SU-DHL-6 (cell line): ENCODE measurements around the gene SH3RF1.

Source experiments
- H2AFZ ChIP-seq: fragments of 200-600 bp; sonication (generic); 2 replicates; pipeline ENCODE4 v1.6.1; 2014; ENCODE audit warnings: low read depth, mild to moderate bottlenecking, moderate library complexity, mixed read lengths, antibody characterized with exemption, low read length; ENCODE audit not compliant: severe bottlenecking
- H3F3A ChIP-seq: fragments of 200-600 bp; shearing (Covaris generic); 2 replicates; pipeline ENCODE4 v1.6.0; 2016; ENCODE audit warnings: antibody characterized with exemption, mild to moderate bottlenecking; ENCODE audit not compliant: insufficient read depth
- H3K27ac ChIP-seq: fragments of 200-600 bp; sonication (generic); 2 replicates; pipeline ENCODE4 v1.5.1; 2016; ENCODE audit warnings: low read depth, mild to moderate bottlenecking, low read length, moderate library complexity, mixed read lengths
- H3K27me3 ChIP-seq: fragments of 200-600 bp; sonication (generic), shearing (Covaris generic); 2 replicates; pipeline ENCODE4 v1.6.0; 2014; ENCODE audit warnings: mild to moderate bottlenecking, low read length
- H3K36me3 ChIP-seq: fragments of 200-600 bp; sonication (generic); 2 replicates; pipeline ENCODE4 v1.6.1; 2014; ENCODE audit warnings: mild to moderate bottlenecking, low read length, mixed read lengths
- H3K4me2 ChIP-seq: fragments of 300-600, 200-600 bp; shearing (Covaris generic), sonication (generic); 2 replicates; pipeline ENCODE4 v1.6.0; 2014; ENCODE audit warnings: low read length, low read depth, mild to moderate bottlenecking; ENCODE audit not compliant: poor library complexity, severe bottlenecking
- H3K4me3 ChIP-seq: fragments of 200-600 bp; sonication (generic); 2 replicates; pipeline ENCODE4 v1.5.1; 2014; ENCODE audit warnings: antibody characterized with exemption, low read length, mild to moderate bottlenecking, mixed read lengths; ENCODE audit not compliant: insufficient read depth, poor library complexity, severe bottlenecking
- H3K79me2 ChIP-seq: fragments of 200-600 bp; sonication (generic); 2 replicates; pipeline ENCODE4 v1.6.1; 2014; ENCODE audit warnings: mild to moderate bottlenecking, low read length, moderate library complexity; ENCODE audit not compliant: insufficient read depth
- H3K9ac ChIP-seq: fragments of 200-600 bp; sonication (generic); 2 replicates; pipeline ENCODE4 v1.7.0; 2014; ENCODE audit warnings: mild to moderate bottlenecking, low read length
- H3K9me2 ChIP-seq: fragments of 200-600 bp; sonication (generic); replicated peaks from 2 replicates; pipeline ENCODE4 v1.6.1; 2014; ENCODE audit warnings: low read length; ENCODE audit not compliant: insufficient read depth
- H3K9me3 ChIP-seq: fragments of 200-600 bp; sonication (generic); 2 replicates; pipeline ENCODE4 v1.6.1; 2014; ENCODE audit warnings: low read length, mixed read lengths; ENCODE audit not compliant: insufficient read depth
- H4K20me1 ChIP-seq: fragments of 200-600 bp; sonication (generic); 2 replicates; pipeline ENCODE4 v1.6.1; 2014; ENCODE audit warnings: low read depth, mild to moderate bottlenecking, antibody characterized with exemption, low read length, moderate library complexity, mixed read lengths
- EZH2phosphoT487 ChIP-seq: fragments of 200-600 bp; sonication (generic), shearing (Covaris generic); conservative IDR thresholded peaks from 2 replicates; pipeline ENCODE4 v1.6.1; 2018; ENCODE audit warnings: mild to moderate bottlenecking, antibody characterized with exemption, low read length, moderate library complexity, mixed read lengths
- TF ChIP-seq, protein P1 (sequence below): fragments of 200-600 bp; sonication (generic); IDR thresholded peaks from one replicate; pipeline ENCODE4 v1.5.1; 2017; ENCODE audit warnings: antibody characterized with exemption, mild to moderate bottlenecking, low read length, moderate library complexity; ENCODE audit not compliant: insufficient read depth, poor library complexity, severe bottlenecking

The SH3RF1 gene

GRCh38 chr4:169274033-169274432 lies 3.3 kb upstream of the SH3RF1 start:
- no peak overlapping the region for H3K4me3 ChIP-seq
- no peaks in the 10 kb centered on the region for H3K9me3 ChIP-seq
- no peaks in the 10 kb centered on the region for H3K9me2 ChIP-seq
- H3K27ac ChIP-seq: no peak overlapping the region
- no peaks in the 10 kb centered on the region for H3K27me3 ChIP-seq
- H2AFZ ChIP-seq: no peak overlapping the region
- no peak for TF ChIP-seq EZH2phosphoT487
- TF ChIP-seq, protein P1, sequence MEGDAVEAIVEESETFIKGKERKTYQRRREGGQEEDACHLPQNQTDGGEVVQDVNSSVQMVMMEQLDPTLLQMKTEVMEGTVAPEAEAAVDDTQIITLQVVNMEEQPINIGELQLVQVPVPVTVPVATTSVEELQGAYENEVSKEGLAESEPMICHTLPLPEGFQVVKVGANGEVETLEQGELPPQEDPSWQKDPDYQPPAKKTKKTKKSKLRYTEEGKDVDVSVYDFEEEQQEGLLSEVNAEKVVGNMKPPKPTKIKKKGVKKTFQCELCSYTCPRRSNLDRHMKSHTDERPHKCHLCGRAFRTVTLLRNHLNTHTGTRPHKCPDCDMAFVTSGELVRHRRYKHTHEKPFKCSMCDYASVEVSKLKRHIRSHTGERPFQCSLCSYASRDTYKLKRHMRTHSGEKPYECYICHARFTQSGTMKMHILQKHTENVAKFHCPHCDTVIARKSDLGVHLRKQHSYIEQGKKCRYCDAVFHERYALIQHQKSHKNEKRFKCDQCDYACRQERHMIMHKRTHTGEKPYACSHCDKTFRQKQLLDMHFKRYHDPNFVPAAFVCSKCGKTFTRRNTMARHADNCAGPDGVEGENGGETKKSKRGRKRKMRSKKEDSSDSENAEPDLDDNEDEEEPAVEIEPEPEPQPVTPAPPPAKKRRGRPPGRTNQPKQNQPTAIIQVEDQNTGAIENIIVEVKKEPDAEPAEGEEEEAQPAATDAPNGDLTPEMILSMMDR: no peak
- H4K20me1 ChIP-seq: no peaks in the 10 kb centered on the region
- no peak overlapping the region for H3K4me2 ChIP-seq
- H3K36me3 ChIP-seq: no peaks in the 10 kb centered on the region
- no peaks in the 10 kb centered on the region for H3K79me2 ChIP-seq
- no peaks in the 10 kb centered on the region for H3F3A ChIP-seq
- H3K9ac ChIP-seq: no peak overlapping the region

DNA sequence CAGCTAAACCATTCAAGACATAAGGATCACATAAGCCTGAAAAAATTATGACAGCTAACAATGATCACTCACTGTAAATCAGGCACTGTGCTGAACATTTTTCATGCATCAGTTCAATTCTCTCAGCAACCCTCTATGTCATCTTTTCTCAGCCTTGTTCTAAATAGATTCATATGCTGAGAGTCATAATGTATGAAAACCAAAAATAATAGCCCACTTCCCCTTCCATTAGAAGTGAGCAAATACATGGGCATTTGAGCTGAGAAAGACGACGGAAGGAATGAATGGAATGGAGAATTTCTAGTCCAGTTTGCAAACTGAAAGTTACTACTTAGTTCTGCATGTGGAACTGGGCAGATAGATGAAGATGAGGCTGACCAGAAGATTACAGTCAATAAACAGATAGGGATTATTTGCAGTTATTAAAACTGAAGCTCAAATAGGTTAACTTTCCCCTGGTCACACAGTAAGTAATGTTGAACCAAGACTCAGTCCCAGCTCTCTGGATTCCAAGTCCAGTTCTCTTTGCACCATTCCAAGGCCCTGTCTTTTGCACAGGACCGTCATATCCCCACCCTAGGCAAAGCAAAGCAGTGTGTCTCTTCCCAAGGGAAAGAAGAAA lies 1.6 kb upstream of the SH3RF1 start:
- no peaks in the 10 kb centered on the region for H3K27me3 ChIP-seq
- no peaks in the 10 kb centered on the region for H3F3A ChIP-seq
- no peaks in the 10 kb centered on the region for H4K20me1 ChIP-seq
- H3K9me3 ChIP-seq: no peaks in the 10 kb centered on the region
- no peak overlapping the region for H3K9ac ChIP-seq
- H3K27ac ChIP-seq: no peak overlapping the region
- TF ChIP-seq, protein P1: no peak
- TF ChIP-seq EZH2phosphoT487: no peak
- H3K4me2 ChIP-seq: no peak overlapping the region
- no peaks in the 10 kb centered on the region for H3K79me2 ChIP-seq
- no peak overlapping the region for H2AFZ ChIP-seq
- no peaks in the 10 kb centered on the region for H3K36me3 ChIP-seq
- H3K9me2 ChIP-seq: no peaks in the 10 kb centered on the region
- no peak overlapping the region for H3K4me3 ChIP-seq

GRCh38 chr4:169271692-169272007 lies 894 bp upstream of the SH3RF1 start:
- TF ChIP-seq, protein P1: no peak
- no peak for TF ChIP-seq EZH2phosphoT487
- H2AFZ ChIP-seq: peak overlapping the region; percentile 98
- H3F3A ChIP-seq: no peaks in the 10 kb centered on the region
- no peaks in the 10 kb centered on the region for H3K27me3 ChIP-seq
- no peak overlapping the region for H3K9ac ChIP-seq
- H3K4me3 ChIP-seq: no peak overlapping the region
- H3K9me3 ChIP-seq: no peaks in the 10 kb centered on the region
- H3K79me2 ChIP-seq: no peaks in the 10 kb centered on the region
- H3K27ac ChIP-seq: no peak overlapping the region
- H3K9me2 ChIP-seq: no peaks in the 10 kb centered on the region
- peak overlapping the region; percentile 89 for H3K4me2 ChIP-seq
- H4K20me1 ChIP-seq: no peaks in the 10 kb centered on the region
- no peaks in the 10 kb centered on the region for H3K36me3 ChIP-seq
